Measurements from ENCODE around the gene SLC25A12. TPM values are rescaled to one million over a fixed set of nuclear protein-coding genes. Genes with fewer than 3 reads are reported as not detected.

Gene SLC25A12
- total and polyA plus RNA-seq, 12 donors: 9.2 to 26.0 (median 21.0) TPM

DNA sequence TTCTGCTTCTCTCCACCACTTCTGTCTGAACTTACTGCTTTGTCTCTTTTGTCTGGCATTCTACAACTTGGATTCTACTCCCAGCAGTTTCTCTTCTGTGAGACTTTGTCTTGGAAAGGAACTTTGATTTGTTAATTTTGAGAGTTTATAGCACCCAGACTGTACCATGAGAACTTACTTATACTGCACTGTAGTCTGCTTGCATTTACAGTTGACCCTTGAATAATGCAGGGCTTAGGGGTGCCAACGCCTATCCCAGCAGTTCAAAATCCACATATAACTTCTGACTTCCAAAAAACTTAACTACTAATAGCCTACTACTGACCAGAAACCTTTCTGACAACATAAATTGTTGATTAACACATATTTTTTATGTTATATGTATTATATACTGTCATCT, 151.3 kb downstream of the SLC25A12 start:
- 84 to 100% (median 96%) methylated on average over 1 of the region's 1 CpG for WGBS, 4 donors

DNA sequence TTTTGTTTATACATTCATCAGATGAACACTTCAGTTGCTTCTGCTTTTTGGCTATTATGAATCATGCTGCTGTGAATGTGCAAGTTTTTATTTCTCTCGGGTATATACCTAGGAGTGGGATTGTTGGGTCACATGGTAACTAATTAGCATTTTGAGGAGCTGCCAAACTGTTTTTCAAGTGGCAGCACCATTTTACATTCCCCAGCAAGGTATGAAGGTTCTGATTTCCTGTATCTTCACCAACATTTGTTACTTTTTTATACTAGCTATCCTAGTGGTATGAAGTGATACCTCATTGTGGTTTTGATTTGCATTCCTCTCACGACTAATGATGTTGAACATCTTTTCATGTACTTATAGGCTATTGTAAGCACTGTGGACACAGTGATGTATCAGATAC, 152.9 kb downstream of the SLC25A12 start:
- no peak overlapping the region for H3K27ac ChIP-seq
- TF ChIP-seq, protein P1, sequence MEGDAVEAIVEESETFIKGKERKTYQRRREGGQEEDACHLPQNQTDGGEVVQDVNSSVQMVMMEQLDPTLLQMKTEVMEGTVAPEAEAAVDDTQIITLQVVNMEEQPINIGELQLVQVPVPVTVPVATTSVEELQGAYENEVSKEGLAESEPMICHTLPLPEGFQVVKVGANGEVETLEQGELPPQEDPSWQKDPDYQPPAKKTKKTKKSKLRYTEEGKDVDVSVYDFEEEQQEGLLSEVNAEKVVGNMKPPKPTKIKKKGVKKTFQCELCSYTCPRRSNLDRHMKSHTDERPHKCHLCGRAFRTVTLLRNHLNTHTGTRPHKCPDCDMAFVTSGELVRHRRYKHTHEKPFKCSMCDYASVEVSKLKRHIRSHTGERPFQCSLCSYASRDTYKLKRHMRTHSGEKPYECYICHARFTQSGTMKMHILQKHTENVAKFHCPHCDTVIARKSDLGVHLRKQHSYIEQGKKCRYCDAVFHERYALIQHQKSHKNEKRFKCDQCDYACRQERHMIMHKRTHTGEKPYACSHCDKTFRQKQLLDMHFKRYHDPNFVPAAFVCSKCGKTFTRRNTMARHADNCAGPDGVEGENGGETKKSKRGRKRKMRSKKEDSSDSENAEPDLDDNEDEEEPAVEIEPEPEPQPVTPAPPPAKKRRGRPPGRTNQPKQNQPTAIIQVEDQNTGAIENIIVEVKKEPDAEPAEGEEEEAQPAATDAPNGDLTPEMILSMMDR (IDR thresholded peaks at IDR 0.05): no peak
- no peak for TF ChIP-seq POLR2A (IDR thresholded peaks at IDR 0.05)
- no peaks in the 10 kb centered on the region for H3K9me3 ChIP-seq (replicated peaks in 1 of 3)
- H3K27me3 ChIP-seq: no peaks in the 10 kb centered on the region
- no peak overlapping the region for H3K4me3 ChIP-seq
- peaks cover 0 to 27% of the 10 kb centered on the region in 2 donors for H3K36me3 ChIP-seq (replicated peaks in 1 of 2)
- no peak for DNase-seq
- intact Hi-C loops (cut with DNase I): no loop called here
- H3K4me1 ChIP-seq (replicated peaks in 1 of 2): no peaks in the 10 kb centered on the region
- 57 to 74% (median 69%) methylated on average over 2 of the region's 2 CpGs for WGBS, 4 donors

More for the DNA sequence above, 151.3 kb downstream of the SLC25A12 start:
- no peaks in the 10 kb centered on the region for H3K4me1 ChIP-seq (replicated peaks in 1 of 2)
- TF ChIP-seq, protein P1 (IDR thresholded peaks at IDR 0.05): no peak
- TF ChIP-seq POLR2A (IDR thresholded peaks at IDR 0.05): no peak
- DNase-seq: no peak
- H3K9me3 ChIP-seq (replicated peaks in 1 of 3): no peaks in the 10 kb centered on the region
- intact Hi-C loops (cut with DNase I): no loop called here
- H3K36me3 ChIP-seq (replicated peaks in 1 of 2): peaks cover 0 to 40% of the 10 kb centered on the region in 2 donors
- no peaks in the 10 kb centered on the region for H3K27me3 ChIP-seq
- no peak overlapping the region for H3K27ac ChIP-seq
- H3K4me3 ChIP-seq: no peak overlapping the region

DNA sequence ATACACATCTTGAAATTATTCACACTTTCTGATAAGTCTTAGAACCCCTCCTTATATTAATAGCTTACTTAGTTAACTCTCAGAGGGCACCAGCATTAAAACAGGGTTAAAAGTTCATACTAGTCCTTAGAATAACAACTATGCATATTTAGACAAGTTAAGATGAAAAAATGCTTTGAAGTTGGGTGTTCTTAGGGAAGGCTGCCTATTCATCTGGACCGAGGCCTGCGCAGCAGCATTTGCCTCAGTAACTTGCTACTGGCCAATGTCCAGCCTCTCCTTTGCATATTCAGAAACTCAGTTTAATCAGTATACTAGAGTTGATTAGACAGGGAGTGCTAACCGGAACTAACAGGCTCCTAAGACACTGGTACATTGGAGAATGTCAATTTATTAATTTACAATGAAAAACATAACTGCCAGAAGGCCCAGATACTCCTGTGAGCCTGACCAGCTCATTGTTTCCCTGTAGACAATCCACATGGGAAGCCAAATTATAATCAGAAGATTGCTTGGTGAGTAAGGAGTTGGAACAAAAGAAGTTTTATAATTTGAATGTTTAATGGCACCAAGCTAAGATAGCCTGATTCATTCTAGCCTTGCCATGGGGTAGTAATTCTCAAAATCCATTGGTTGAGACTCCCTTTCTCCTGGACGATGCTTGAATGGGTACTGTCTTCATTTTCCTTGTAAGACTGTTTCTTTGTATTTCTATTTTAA, 157.9 kb downstream of the SLC25A12 start:
- intact Hi-C loops (cut with DNase I): no loop called here
- Histone ChIP-seq H3K27ac (no peak overlapping the region), H3K36me3 (replicated peaks in 1 of 2) (peaks cover 0 to 28% of the 10 kb centered on the region in 2 donors)

More for the DNA sequence above, 157.9 kb downstream of the SLC25A12 start:
- TF ChIP-seq, protein P1 (IDR thresholded peaks at IDR 0.05): no peak
- no peak for TF ChIP-seq POLR2A (IDR thresholded peaks at IDR 0.05)
- 88 to 98% (median 93%) methylated on average over 4 of the region's 4 CpGs for WGBS, 4 donors
- no peak for DNase-seq
- Histone ChIP-seq H3K4me1 (replicated peaks in 1 of 2) (no peaks in the 10 kb centered on the region), H3K4me3 (no peak overlapping the region), H3K27me3 (no peaks in the 10 kb centered on the region), H3K9me3 (replicated peaks in 1 of 3) (no peaks in the 10 kb centered on the region)

Small RNA genes within 50 kb of the gene (small RNA-seq; reads per million reads assigned to genes)
- 0 reads per million in 2 donors for gene RNU6-182P

Other genes starting within 250 kb of the SLC25A12 start
- gene DYNC1I2, start 206.8 kb downstream of the SLC25A12 start, total RNA-seq: 100 to 1,000 TPM in 3 of 9 donors, 10 to 100 TPM in 6; 65.5 to 139 (median 92.3) TPM
- 100 to 1,000 TPM in 1 of 3 donors, 10 to 100 TPM in 2; 55.5 to 146 (median 73.8) TPM for gene DYNC1I2, start 206.8 kb downstream of the SLC25A12 start, polyA plus RNA-seq
- gene HAT1, start 28.2 kb upstream of the SLC25A12 start, total RNA-seq: 10 to 100 TPM; 19.8 to 47.5 (median 36.4) TPM
- gene HAT1, start 28.2 kb upstream of the SLC25A12 start, polyA plus RNA-seq: 100 to 1,000 TPM in 1 of 3 donors, 10 to 100 TPM in 1, 1 to 10 TPM in 1; 9.3 to 103 (median 13.0) TPM
- 10 to 100 TPM in 2 of 9 donors, 1 to 10 TPM in 7; 1.7 to 21.8 (median 7.4) TPM for gene METAP1D, start 105.7 kb upstream of the SLC25A12 start, total RNA-seq
- gene METAP1D, start 105.7 kb upstream of the SLC25A12 start, polyA plus RNA-seq: 10 to 100 TPM in 1 of 3 donors, 1 to 10 TPM in 2; 6.2 to 10.3 (median 9.3) TPM
- 1 to 10 TPM in 1 of 9 donors, under 1 TPM in 3, not detected in 5; 0.11 to 1.3 (median 0.40) TPM for gene DLX1, start 191.3 kb upstream of the SLC25A12 start, total RNA-seq
- gene DLX1, start 191.3 kb upstream of the SLC25A12 start, polyA plus RNA-seq: 1 to 10 TPM in 1 of 3 donors, under 1 TPM in 2; 0.47 to 1.4 (median 0.64) TPM
- under 1 TPM in 4 of 9 donors, not detected in 5; 0.06 to 0.49 (median 0.21) TPM for gene DLX2, start 208.7 kb upstream of the SLC25A12 start, total RNA-seq
- gene DLX2, start 208.7 kb upstream of the SLC25A12 start, polyA plus RNA-seq: under 1 TPM; 0.07 to 0.32 (median 0.13) TPM

Data from adrenal gland (tissue), 12 donors.